ENCODE data around the gene AGO3.
A peak's percentile ranks its signal among the peaks of the same experiment; 100 is the strongest.

The AGO3 gene

DNA sequence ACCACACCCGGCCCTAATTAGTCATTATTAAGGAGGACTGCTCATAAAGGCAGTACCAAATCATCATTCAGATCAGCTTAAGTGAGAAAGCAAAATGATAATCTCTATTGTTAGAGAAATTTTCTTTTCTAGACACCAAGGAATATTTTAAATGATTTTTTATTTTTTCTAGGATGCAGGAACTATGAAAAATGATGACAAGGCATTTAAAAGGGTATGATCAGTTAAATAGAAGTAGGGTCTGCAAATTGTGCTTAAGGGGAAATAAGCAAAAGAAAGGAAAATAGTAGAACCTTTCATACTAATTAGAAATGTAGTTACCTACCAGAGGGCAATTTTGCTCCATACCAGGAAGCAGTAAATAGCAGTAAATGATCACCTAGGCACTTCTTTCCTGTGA, 131.4 kb downstream of the AGO3 start:
- Histone ChIP-seq H3K79me1 (ENCODE audit: low read length) (no peaks in the 10 kb centered on the region), H3K14ac (ENCODE audit: low read length) (no peak overlapping the region), H3K79me2 (ENCODE audit: control insufficient read depth, insufficient read depth, low read length, poor library complexity) (no peaks in the 10 kb centered on the region), H3K4me1 (ENCODE audit: control insufficient read depth in 1 of 2, insufficient read depth in 2 of 2, low read length in 2 of 2) (no peaks in the 10 kb centered on the region), H3K4me2 (ENCODE audit: low read length) (no peak overlapping the region), H3K27ac (ENCODE audit: low read depth, low read length) (no peak overlapping the region), H2BK12ac (ENCODE audit: low read length) (no peak overlapping the region), H2BK120ac (ENCODE audit: insufficient read depth, low read length, poor library complexity) (no peak overlapping the region), H2BK5ac (ENCODE audit: low read depth, low read length, poor library complexity) (no peak overlapping the region), H3K4me3 (ENCODE audit: low read depth, low read length) (no peak overlapping the region), H4K91ac (ENCODE audit: low read depth, low read length) (no peak overlapping the region), H4K12ac (ENCODE audit: low read depth, low read length) (no peak overlapping the region), H3K23ac (ENCODE audit: low read length) (no peak overlapping the region), H3K27me3 (ENCODE audit: insufficient read depth, low read length) (no peaks in the 10 kb centered on the region), H3K18ac (ENCODE audit: low read length) (no peak overlapping the region), H2AFZ (ENCODE audit: insufficient read depth, low read length, poor library complexity) (no peak overlapping the region), H3K4ac (ENCODE audit: low read depth, low read length) (no peak overlapping the region), H3K36me3 (ENCODE audit: control insufficient read depth in 1 of 2, insufficient read depth in 2 of 2, low read length in 2 of 2) (peaks cover 0 to 3% of the 10 kb centered on the region in 2 experiments), H3K9me3 (ENCODE audit: insufficient read depth, low read depth, low read length) (no peaks in the 10 kb centered on the region), H3K9ac (ENCODE audit: low read length) (no peak overlapping the region), H2AK5ac (ENCODE audit: low read length) (no peak overlapping the region), H4K8ac (ENCODE audit: low read depth, low read length) (no peak overlapping the region)
- WGBS (ENCODE audit: extremely low coverage, insufficient coverage, insufficient read length) = no CpG with 5 or more reads among the region's 1 CpG
- DNase-seq = no peak

DNA sequence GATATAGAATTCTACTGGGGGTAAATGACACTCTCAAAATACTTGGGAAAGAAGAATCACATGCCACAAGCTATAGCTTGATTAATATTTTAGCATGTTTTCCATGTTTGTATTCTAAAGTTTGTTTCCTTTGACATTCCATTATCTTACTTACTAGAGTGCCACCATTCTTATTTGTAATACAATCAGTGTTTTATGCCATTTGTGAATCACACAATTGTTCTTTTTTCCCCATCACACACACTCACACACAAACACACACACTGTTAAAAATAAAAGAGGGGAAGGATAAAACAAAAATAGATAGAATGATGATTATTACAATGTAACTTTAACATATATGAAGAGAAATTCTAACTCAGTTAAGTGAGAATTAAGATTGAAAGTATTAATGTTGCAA, 137.0 kb downstream of the AGO3 start:
- H2BK120ac ChIP-seq (ENCODE audit: insufficient read depth, low read length, poor library complexity) = no peak overlapping the region
- no peak overlapping the region for H4K91ac ChIP-seq (ENCODE audit: low read depth, low read length)
- no peak overlapping the region for H3K23ac ChIP-seq (ENCODE audit: low read length)
- H2AFZ ChIP-seq (ENCODE audit: insufficient read depth, low read length, poor library complexity) = no peak overlapping the region
- no peak overlapping the region for H3K4ac ChIP-seq (ENCODE audit: low read depth, low read length)
- H3K9ac ChIP-seq (ENCODE audit: low read length) = no peak overlapping the region
- H3K4me2 ChIP-seq (ENCODE audit: low read length) = no peak overlapping the region
- no peaks in the 10 kb centered on the region for H3K79me2 ChIP-seq (ENCODE audit: control insufficient read depth, insufficient read depth, low read length, poor library complexity)
- no peak overlapping the region for H3K14ac ChIP-seq (ENCODE audit: low read length)
- no peaks in the 10 kb centered on the region for H3K9me3 ChIP-seq (ENCODE audit: insufficient read depth, low read depth, low read length)
- H3K79me1 ChIP-seq (ENCODE audit: low read length) = no peaks in the 10 kb centered on the region
- H2BK5ac ChIP-seq (ENCODE audit: low read depth, low read length, poor library complexity) = no peak overlapping the region
- no peaks in the 10 kb centered on the region for H3K27me3 ChIP-seq (ENCODE audit: insufficient read depth, low read length)
- H4K12ac ChIP-seq (ENCODE audit: low read depth, low read length) = no peak overlapping the region
- no peak overlapping the region for H3K27ac ChIP-seq (ENCODE audit: low read depth, low read length)
- H3K18ac ChIP-seq (ENCODE audit: low read length) = no peak overlapping the region
- peaks cover 0 to 3% of the 10 kb centered on the region in 2 experiments for H3K36me3 ChIP-seq (ENCODE audit: control insufficient read depth in 1 of 2, insufficient read depth in 2 of 2, low read length in 2 of 2)
- H4K8ac ChIP-seq (ENCODE audit: low read depth, low read length) = no peak overlapping the region
- no peak overlapping the region for H2AK5ac ChIP-seq (ENCODE audit: low read length)
- H3K4me3 ChIP-seq (ENCODE audit: low read depth, low read length) = no peak overlapping the region
- H2BK12ac ChIP-seq (ENCODE audit: low read length) = no peak overlapping the region
- no peak for DNase-seq
- H3K4me1 ChIP-seq (ENCODE audit: control insufficient read depth in 1 of 2, insufficient read depth in 2 of 2, low read length in 2 of 2) = peaks cover 1 to 3% of the 10 kb centered on the region in 2 experiments

DNA sequence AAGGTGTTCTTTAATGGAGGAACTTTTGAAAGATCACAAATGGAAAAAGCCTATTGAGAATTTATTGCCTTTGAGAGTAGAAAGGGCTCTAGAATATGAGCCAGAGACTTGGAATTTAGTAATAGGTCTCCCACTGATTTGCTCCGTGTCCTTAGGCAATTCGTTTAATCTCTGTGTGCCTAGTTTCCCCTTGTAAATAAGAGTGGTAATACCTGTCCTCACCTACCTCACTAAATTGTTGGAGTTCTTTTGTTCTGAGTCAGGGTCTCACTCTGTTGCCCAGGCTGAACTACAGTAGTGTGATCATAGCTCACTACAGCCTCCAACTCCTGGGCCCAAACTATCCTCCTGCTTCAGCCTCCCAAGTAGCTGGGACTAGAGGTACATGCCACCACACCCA, 138.0 kb downstream of the AGO3 start:
- Histone ChIP-seq H3K18ac (ENCODE audit: low read length) (no peak overlapping the region), H3K9ac (ENCODE audit: low read length) (no peak overlapping the region), H2BK12ac (ENCODE audit: low read length) (no peak overlapping the region), H3K23ac (ENCODE audit: low read length) (no peak overlapping the region), H3K27me3 (ENCODE audit: insufficient read depth, low read length) (no peaks in the 10 kb centered on the region), H3K4me3 (ENCODE audit: low read depth, low read length) (no peak overlapping the region), H2BK120ac (ENCODE audit: insufficient read depth, low read length, poor library complexity) (no peak overlapping the region), H3K14ac (ENCODE audit: low read length) (no peak overlapping the region), H3K4ac (ENCODE audit: low read depth, low read length) (no peak overlapping the region), H2BK5ac (ENCODE audit: low read depth, low read length, poor library complexity) (no peak overlapping the region), H3K4me2 (ENCODE audit: low read length) (no peak overlapping the region), H4K8ac (ENCODE audit: low read depth, low read length) (no peak overlapping the region), H3K4me1 (ENCODE audit: control insufficient read depth in 1 of 2, insufficient read depth in 2 of 2, low read length in 2 of 2) (peaks cover 1 to 3% of the 10 kb centered on the region in 2 experiments), H3K79me1 (ENCODE audit: low read length) (no peaks in the 10 kb centered on the region), H3K9me3 (ENCODE audit: insufficient read depth, low read depth, low read length) (no peaks in the 10 kb centered on the region), H4K12ac (ENCODE audit: low read depth, low read length) (no peak overlapping the region), H2AK5ac (ENCODE audit: low read length) (no peak overlapping the region), H3K36me3 (ENCODE audit: control insufficient read depth in 1 of 2, insufficient read depth in 2 of 2, low read length in 2 of 2) (peaks cover 0 to under 1% of the 10 kb centered on the region in 2 experiments), H3K27ac (ENCODE audit: low read depth, low read length) (no peak overlapping the region), H3K79me2 (ENCODE audit: control insufficient read depth, insufficient read depth, low read length, poor library complexity) (no peaks in the 10 kb centered on the region), H2AFZ (ENCODE audit: insufficient read depth, low read length, poor library complexity) (no peak overlapping the region), H4K91ac (ENCODE audit: low read depth, low read length) (no peak overlapping the region)
- DNase-seq = peak; percentile 84 to 97
- no CpG with 5 or more reads among the region's 2 CpGs for WGBS (ENCODE audit: extremely low coverage, insufficient coverage, insufficient read length)

DNA sequence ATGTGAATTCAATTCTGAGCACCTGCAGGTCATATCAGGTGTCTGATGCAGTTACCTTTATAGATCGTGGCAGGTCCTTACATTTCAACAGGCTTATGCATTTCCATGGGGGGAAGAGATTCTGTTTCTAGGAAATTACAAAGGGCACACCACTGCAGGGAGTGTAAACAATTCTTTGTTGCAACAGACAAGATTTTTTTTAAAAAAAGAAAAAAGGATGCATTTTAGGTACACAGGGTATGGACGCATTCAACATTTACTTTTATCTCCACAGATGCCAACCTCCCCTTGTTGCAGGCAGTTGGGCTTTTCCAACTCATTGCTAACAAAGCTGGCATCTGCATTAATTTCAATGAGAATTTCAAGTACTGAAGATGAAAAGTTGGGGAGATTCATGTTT, 139.4 kb downstream of the AGO3 start:
- Histone ChIP-seq H3K27me3 (ENCODE audit: insufficient read depth, low read length) (no peaks in the 10 kb centered on the region), H3K9me3 (ENCODE audit: insufficient read depth, low read depth, low read length) (no peaks in the 10 kb centered on the region), H4K12ac (ENCODE audit: low read depth, low read length) (no peak overlapping the region), H2AFZ (ENCODE audit: insufficient read depth, low read length, poor library complexity) (no peak overlapping the region), H3K9ac (ENCODE audit: low read length) (no peak overlapping the region), H3K4ac (ENCODE audit: low read depth, low read length) (no peak overlapping the region), H3K27ac (ENCODE audit: low read depth, low read length) (no peak overlapping the region), H3K14ac (ENCODE audit: low read length) (no peak overlapping the region), H3K4me3 (ENCODE audit: low read depth, low read length) (no peak overlapping the region), H2BK12ac (ENCODE audit: low read length) (no peak overlapping the region), H2BK120ac (ENCODE audit: insufficient read depth, low read length, poor library complexity) (no peak overlapping the region), H4K8ac (ENCODE audit: low read depth, low read length) (no peak overlapping the region), H3K23ac (ENCODE audit: low read length) (no peak overlapping the region), H3K4me1 (ENCODE audit: control insufficient read depth in 1 of 2, insufficient read depth in 2 of 2, low read length in 2 of 2) (peaks cover 1 to 3% of the 10 kb centered on the region in 2 experiments), H3K36me3 (ENCODE audit: control insufficient read depth in 1 of 2, insufficient read depth in 2 of 2, low read length in 2 of 2) (no peaks in the 10 kb centered on the region), H2BK5ac (ENCODE audit: low read depth, low read length, poor library complexity) (no peak overlapping the region), H4K91ac (ENCODE audit: low read depth, low read length) (no peak overlapping the region), H3K79me2 (ENCODE audit: control insufficient read depth, insufficient read depth, low read length, poor library complexity) (no peaks in the 10 kb centered on the region), H3K18ac (ENCODE audit: low read length) (no peak overlapping the region), H3K79me1 (ENCODE audit: low read length) (no peaks in the 10 kb centered on the region), H2AK5ac (ENCODE audit: low read length) (no peak overlapping the region), H3K4me2 (ENCODE audit: low read length) (no peak overlapping the region)
- no CpG with 5 or more reads among the region's 2 CpGs for WGBS (ENCODE audit: extremely low coverage, insufficient coverage, insufficient read length)
- DNase-seq = no peak
